Activated gamma-delta T cell (primary cell): Measurements from ENCODE around the gene ARHGAP35.
"Not testable (repeated sequence)": the region's sequence is repeated elsewhere in the genome, so short reads cannot be mapped to it uniquely, and the experiment has no call there.

Experiments
- DNase-seq: peaks from one replicate; lab custom pipeline; 2025; lab: John Stamatoyannopoulos, UW

Gene ARHGAP35

GRCh38 chr19:46844067-46844489, 16.7 kb upstream of the ARHGAP35 start:
- no peak for DNase-seq

DNA sequence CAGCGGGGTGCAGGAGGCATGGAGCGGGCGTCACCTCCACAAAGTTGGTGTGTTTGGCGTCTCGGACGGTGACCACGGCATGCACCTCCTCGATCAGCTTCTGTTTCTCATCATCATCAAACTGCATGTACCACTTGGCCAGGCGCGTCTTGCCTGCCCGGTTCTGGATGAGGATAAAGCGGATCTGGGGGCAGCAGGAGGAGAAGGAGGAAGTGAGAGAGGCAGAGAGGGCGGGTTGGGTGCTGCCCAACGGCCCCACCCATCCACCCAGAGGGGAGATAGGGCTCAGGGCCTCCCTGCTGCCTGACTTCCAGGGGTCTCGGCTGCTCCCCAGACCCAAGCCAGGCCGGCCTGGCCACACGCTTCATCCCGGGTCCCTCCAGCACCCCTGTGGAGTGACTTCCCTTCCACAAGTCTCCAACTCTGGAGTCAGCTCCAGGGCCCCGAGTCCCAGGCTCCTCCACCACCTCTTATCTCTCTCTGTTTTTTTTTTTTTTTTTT, 14.8 kb upstream of the ARHGAP35 start:
- DNase-seq: no peak

- DNase-seq: no peak
Measured at GRCh38 chr19:46847528-46847927, 13.3 kb upstream of the ARHGAP35 start.

DNA sequence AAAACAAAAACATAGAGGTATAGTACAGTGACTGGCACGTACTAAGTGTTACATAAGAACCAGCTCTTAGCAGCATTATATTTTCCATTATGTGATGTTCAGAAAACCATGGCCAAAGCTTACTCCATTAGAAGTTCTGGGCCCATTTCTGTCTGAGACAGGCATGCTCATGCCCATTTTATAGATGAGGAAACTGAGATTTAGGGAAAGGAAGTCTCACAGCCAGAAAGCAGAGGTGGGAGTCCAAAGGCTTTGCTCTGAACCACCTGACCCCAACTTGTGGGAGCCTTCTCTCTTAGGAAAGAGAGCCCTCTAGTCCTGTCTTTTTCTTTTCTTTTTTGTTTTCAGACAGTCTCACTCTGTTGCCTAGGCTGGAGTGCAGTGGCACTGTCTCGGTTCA, 12.4 kb upstream of the ARHGAP35 start:
- no peak for DNase-seq

DNA sequence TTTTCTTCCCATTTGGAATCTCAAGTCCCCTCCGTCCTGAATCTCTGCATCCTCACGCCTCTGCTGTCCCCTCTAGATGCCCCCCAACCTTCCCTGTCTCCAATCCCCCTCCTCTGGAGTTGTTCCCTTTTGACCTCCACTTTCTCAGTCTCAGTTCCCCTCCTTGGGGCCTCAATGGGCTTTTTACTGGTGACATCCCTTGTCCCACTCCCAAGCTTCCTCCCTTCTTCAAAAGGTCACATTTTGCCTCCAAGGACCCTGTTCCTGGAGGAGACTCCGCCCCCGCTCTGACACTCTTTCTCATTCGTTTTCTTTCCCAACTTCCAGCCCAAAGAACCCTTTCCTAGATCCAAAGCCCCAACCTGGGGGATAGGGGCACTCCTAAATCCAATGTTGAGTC, 11.2 kb upstream of the ARHGAP35 start:
- DNase-seq: no peak

DNA sequence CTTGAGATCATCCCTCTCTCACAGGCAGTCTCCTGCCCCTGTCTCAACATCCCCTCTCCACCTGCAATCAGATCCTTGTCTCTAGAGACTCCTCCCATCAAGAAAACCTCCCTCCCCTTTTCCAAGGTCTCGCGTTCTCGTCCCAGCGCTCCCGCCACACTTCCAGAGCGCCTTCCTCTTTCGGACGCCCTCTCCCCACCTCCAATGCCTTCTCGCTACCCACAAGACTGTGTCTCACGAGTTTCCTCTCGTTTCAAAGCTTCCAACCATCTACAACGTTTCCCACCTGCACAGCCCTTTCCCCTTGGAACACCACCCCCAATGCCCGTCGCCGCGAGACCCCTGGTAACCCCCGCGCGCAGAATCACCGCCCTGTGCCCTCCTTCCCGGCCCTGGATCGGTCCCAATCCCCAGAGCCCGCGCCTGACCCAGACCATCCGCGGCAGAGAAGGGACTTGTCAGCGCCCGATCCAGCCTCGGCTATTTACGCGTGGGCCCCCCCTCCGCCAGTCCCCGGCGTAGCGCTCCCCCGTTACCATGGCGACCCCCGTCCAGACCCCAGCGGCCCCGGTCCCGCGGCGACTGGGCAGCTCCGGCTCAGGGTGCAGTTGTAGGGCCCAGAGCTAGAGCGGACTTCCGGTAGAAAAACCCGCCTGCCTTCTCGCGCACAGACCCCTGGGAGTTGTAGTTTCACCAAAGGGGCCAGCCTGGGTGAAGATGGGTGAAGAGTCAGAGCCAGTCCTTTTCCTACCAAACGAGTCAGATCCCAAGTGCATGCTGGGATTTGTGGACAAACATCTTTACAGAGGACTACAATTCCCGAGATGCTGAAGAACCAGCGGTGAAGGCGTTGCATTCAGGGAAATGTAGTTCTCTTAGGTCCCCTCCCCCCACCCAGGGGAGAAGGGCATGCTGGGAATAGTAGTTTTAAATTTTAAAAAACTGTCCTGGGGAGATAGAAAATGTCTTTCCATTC, 10.3 kb upstream of the ARHGAP35 start, which contains the start of gene AP2S1:
TSS of gene AP2S1 (minus strand) at position 619 of the 976 bp plus-strand sequence. CDS start at position 539, 80 bp downstream.
- peak; percentile 57 for DNase-seq

GRCh38 chr19:46852830-46853229, 8.0 kb upstream of the ARHGAP35 start:
- DNase-seq: no peak

GRCh38 chr19:46854698-46855097, 6.1 kb upstream of the ARHGAP35 start:
- DNase-seq: not testable (repeated sequence)

DNA sequence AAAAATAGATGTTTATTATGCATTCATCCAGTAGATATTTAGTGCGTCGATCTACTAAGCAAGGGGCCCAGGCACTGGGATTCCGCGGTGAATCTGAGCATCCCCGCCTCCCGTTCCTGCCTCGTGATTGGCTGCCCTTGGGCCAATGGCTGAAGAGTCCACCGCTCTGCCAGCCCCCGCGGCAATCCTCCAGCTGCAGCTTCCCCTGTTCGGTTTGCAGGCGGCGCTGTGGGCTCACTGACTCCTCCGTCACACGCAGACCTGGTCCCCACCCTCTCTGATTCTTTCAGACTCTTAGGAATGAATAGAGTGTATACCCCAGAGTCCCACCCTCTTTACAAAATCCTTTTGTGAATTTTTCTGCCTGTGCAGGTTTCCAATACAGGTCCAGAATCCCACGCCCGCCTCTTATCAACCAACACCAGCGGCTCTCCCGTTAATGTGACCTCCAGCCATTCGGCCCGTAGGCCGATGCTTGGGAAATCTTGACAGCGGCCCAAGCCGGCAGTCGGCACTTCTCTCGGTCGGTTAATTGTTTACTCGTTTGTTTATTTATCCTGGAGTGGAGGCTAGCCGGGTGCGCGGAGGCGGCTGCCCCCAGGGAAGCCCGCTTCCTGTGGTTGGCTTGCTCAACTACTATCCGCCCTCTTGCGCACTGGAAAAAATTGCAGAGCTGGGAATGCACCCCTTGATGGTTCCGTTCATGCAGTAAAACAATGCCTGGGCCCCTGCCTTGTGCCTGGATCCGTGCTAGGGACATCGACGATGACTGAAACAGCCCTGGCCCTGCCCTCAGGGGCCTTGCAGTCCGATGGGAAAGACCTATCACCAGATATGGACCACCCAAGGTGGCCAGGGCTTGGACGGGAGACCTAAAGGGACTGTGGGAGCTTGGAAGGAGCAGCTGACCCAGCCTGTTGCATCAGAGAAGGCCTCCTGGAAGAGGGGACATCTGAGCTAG, 4.5 kb upstream of the ARHGAP35 start:
- DNase-seq: peak; percentile 76

DNA sequence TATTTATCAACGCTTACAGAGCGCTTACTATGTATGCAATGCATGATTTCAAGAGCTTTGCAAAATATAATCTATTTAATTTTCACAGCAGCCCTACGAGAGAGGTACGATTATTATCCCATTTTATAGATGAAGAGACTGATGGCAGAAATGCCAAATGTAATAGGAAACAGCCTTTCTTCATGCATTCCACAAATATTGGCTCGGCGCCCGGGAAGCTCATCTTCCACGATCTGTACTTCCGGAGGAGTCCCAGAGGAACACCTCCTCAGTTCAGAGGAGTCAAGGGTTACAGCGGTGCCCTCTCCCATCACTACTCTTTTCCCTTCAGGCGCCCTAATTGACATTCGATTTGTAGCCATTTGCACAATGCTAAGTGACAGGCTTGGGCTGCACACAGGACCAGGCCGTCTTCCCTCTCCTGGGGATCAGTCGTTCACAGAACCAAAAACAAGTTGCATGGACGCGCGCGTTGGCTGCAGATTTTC, 1.1 kb upstream of the ARHGAP35 start:
- DNase-seq: no peak

DNA sequence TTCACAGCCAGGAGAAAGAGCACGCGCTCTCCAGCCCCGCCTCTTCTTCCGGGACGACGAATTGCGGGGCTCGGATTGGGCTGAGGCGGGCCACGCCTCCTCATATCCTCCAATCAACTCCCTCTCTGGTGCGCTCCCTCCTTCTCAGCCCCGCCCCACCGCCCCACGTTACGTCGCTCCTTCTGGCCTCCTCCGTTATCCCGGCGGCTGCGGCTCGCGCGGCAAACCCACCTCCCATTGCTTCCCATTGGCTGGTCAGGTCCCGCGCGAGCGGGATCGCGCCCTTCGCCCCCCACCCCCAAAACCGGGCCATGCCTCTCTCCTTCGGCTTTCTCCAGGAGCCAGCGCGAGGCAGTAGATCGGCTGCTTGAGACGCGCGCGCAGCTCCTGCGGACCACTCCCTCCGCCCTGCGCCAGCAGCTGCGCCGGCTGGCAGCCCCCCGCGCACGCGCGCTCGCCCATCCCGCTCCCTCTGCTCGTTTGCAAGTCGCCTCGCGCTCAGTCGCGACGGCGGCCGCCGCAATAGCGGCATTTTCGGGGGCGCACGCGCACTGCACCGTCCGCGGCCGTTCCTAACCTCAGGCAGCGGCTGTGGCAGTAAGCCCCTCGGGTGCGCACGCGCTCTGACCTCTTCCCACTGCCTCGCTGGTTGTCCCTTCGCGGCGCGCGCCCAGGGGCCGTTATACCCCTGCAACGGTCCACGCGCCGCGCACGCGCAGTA, 512 bp upstream of the ARHGAP35 start:
- DNase-seq: peak; percentile 90

DNA sequence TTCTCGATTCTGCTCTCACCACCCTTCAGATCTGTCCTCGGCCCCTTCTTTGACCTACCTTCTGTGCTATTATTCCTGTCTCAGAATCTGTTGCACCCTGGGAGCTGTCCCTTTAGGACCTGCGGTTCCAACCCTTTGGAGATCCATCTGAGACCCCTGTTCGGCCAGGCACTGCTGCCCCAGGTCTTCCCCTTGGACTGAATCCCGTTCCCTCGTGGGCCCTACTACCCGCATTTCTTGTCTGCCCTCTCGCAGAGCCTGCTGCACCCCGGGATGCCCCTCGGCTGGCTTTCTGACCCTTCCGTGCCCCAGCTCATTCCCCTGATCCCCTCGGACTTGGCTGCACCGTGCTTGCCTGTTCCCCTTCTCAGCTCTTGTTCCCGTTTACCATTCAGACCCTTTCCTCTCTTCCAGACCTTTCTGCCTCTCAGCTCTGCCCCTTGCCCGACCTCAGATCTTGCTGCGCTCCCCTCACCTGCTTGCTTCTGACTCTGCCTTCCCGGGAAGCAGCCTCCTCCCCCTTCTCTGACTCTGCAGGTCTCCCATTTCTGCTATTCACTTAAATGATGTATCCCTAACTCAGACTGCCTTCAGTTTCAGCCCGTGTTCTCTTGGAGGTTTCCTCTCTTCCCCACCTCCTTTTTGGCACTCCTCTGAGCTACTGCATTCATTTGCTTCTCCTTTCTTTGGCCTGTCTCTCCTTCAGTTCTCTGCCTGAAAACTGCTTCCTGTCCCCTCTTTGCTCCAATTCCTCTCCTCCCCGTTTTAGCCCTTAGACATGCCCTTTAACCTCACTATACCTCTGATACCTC, 1.1 kb downstream of the ARHGAP35 start:
- DNase-seq: no peak

GRCh38 chr19:46862503-46862834, 1.7 kb downstream of the ARHGAP35 start:
- no peak for DNase-seq

DNA sequence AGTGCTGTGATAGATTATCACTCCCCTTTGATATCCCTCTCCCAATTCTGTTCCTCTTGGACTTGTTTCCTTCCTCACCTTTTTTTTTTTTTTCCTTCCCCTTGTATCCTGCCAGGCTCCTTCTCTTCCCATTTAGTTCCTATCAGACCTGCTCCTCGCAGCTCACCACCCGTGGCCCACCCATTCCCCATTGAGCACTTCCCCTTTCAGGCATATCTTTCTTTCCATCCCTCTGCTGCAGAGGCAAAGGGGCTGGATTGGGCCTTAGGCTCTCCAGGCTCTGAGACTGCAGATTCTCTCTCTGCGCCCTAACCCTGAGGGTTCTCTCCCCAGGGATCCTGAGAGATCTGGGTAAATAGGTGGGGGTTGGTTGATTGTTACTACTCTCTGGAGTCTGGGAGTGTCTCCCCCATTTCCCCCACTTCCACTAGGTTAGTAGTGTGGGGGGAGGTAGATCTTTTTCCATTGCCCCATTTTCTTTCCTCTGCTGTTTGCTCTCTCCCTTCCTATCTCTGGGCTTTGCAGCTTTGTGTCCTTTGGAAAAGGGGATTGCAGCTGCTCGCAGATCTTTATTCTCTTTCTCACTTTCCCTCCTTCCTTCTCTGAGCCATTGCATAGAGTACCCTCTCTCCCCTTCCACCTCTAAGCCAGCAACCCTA, 2.3 kb downstream of the ARHGAP35 start:
- no peak for DNase-seq

- no peak for DNase-seq
Measured at GRCh38 chr19:46863818-46864629, 3.2 kb downstream of the ARHGAP35 start.

DNA sequence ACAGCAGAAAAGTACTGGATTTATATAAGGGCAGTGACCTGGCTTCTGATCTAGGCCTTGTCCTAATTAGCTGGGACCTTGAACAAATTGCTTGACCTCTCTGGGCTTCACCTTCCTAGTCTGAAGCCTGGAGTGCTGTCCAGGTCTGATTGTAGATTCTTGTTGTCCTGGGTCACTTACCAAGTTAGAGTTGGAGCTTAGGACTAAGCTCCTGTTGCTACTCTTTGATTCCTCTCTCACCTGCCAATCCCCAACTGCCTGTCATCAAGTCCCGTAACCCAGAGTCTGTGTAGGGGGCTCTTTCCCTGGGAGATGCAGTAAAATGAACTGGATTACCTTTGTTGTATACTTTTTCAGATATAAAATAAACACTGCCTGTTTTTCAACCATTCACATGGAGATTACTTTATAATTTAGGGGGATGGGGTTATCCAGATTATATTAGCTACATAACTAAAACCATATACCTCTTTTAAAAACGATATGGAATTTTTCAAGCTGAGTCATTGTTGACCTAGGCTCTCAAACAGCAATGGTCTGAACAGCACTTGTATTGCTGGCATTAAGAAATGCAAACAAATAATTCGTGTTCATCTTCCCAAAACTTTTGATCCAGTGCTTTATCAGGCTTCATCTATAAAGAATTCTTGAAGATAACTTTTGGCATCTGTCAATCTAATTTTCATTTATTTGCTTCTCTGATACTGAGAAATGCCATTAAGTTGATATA, 5.8 kb downstream of the ARHGAP35 start:
- no peak for DNase-seq

DNA sequence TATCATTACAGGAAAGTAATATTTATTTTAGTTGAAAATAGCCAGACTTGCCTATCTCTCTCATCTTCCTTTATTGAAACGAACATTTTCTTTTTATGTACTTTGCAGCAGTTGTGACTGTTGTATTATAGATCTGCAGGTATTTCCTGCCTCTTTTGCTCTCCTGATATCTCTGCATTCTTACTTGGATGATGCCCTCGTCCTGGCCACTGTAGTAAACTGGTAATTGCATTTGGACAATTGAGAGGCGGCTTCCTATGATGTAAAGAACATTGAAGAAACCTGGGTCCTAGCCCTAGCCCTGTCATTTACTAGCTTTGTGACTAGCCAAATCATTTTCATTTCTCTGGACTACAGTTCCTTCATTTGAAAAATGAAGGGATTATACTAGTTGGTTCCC, 6.4 kb downstream of the ARHGAP35 start:
- DNase-seq: no peak

- DNase-seq: no peak
Measured at GRCh38 chr19:46868025-46868802, 7.4 kb downstream of the ARHGAP35 start.
